GM12878 (cell line): ENCODE measurements around the gene PKN3. TPM values are rescaled to one million over a fixed set of nuclear protein-coding genes. Genes with fewer than 3 reads are reported as not detected.

ENCODE experiments used
- ATAC-seq: fragments of 200-7000 bp; cut with Tn5 transposase; 3 replicates; pipeline ENCODE4 v1.9.1; 2020; ENCODE audit warnings: mild to moderate bottlenecking, moderate library complexity
- BruUV-seq: library from RNA; stranded (reverse); fragments of 400-500 nt; replicated peaks from 2 replicates; lab custom pipeline; 2021; lab: Mats Ljungman, UMichigan
- CTCF ChIA-PET: fragments of 300-600 bp; sonication (Branson Sonifier 250); formaldehyde crosslinking; extraction: SDS; loops from one replicate; lab custom pipeline; 2021; ENCODE audit warnings: inconsistent platforms; lab: Yijun Ruan, JAX
- POLR2A ChIA-PET: fragments of 350-600 bp; formaldehyde crosslinking; extraction: SDS; loops from one replicate; lab custom pipeline; 2021; ENCODE audit warnings: inconsistent platforms; lab: Charles Lee
- RAD21 ChIA-PET: fragments of 300-600 bp; sonication (Branson Sonifier 250); formaldehyde crosslinking; loops from one replicate; lab custom pipeline; 2023; ENCODE audit warnings: antibody characterized with exemption; ENCODE audit not compliant: unreplicated experiment; lab: Charles Lee
- SMC1A ChIA-PET: fragments of 300-600 bp; sonication (Branson Sonifier 250); formaldehyde crosslinking; loops from one replicate; lab custom pipeline; 2023; ENCODE audit not compliant: unreplicated experiment, uncharacterized antibody; lab: Charles Lee
- DNase-seq: peaks from one replicate; pipeline ENCODE4 v3.0.0-alpha.2; 2011; ENCODE audit warnings: low read depth, low spot score
- FAIRE-seq: peaks from 3 replicates; lab custom pipeline; 2011; peaks lifted over from hg19 to GRCh38; lab: Jason Lieb, UNC
- H2AFZ ChIP-seq: 2 replicates; pipeline ENCODE4 v1.6.0; 2011; ENCODE audit warnings: low read depth, low read length, control low read depth; ENCODE audit not compliant: control insufficient read depth
- H3K27ac ChIP-seq: 2 replicates; pipeline ENCODE4 v1.5.1; 2011; ENCODE audit warnings: control low read depth; ENCODE audit not compliant: control insufficient read depth, insufficient read depth
- H3K27me3 ChIP-seq, 2 experiments: replicated peaks in 1 of 2; 2 replicates each; pipeline versions ENCODE4 v1.6.0 to v1.6.1; 2011; ENCODE audit warnings: low read length in 1 of 2; ENCODE audit not compliant: control insufficient read depth in 2 of 2, insufficient read depth in 2 of 2
- H3K36me3 ChIP-seq, 2 experiments: 2 replicates each; pipeline ENCODE4 v1.5.1; 2011; ENCODE audit warnings: low read length in 1 of 2; ENCODE audit not compliant: control insufficient read depth in 2 of 2, insufficient read depth in 2 of 2
- H3K4me1 ChIP-seq: 2 replicates; pipeline ENCODE4 v1.6.1; 2011; ENCODE audit warnings: mild to moderate bottlenecking, low read length, moderate library complexity, mixed read lengths; ENCODE audit not compliant: control insufficient read depth, insufficient read depth
- H3K4me2 ChIP-seq: 2 replicates; pipeline ENCODE4 v1.6.0; 2011; ENCODE audit warnings: control low read depth; ENCODE audit not compliant: control insufficient read depth, insufficient read depth
- H3K4me3 ChIP-seq: fragments of 200-600 bp; sonication (generic); 2 replicates; pipeline ENCODE4 v1.5.1; 2016
- H3K79me2 ChIP-seq: 2 replicates; pipeline ENCODE4 v1.6.0; 2011; ENCODE audit warnings: low read length; ENCODE audit not compliant: control insufficient read depth, insufficient read depth
- H3K9ac ChIP-seq: 2 replicates; pipeline ENCODE4 v1.8.0; 2011; ENCODE audit warnings: low read length, control low read depth, mixed read lengths; ENCODE audit not compliant: control insufficient read depth, insufficient read depth
- H3K9me3 ChIP-seq: replicated peaks from 3 replicates; pipeline ENCODE4 v1.5.1; 2011; ENCODE audit warnings: mild to moderate bottlenecking, low read length; ENCODE audit not compliant: control insufficient read depth, insufficient read depth
- H4K20me1 ChIP-seq: 2 replicates; pipeline ENCODE4 v1.6.0; 2011; ENCODE audit not compliant: control insufficient read depth, insufficient read depth
- BHLHE40 ChIP-seq, 2 experiments: fragments of 450-650 bp in 1 of 2; IDR thresholded peaks; 2 replicates each; pipeline ENCODE4 v1.6.1; 2011 to 2017; ENCODE audit warnings: low read depth in 2 of 2, borderline replicate concordance in 1 of 2, improper control_type of control experiment in 1 of 2, low read length in 1 of 2, mild to moderate bottlenecking in 1 of 2
- ETV6 ChIP-seq, 2 experiments: fragments of 450-650 bp in 1 of 2; IDR thresholded peaks in 1 of 2; conservative IDR thresholded peaks in 1 of 2; 2 replicates each; pipeline ENCODE4 v1.6.1; 2014; ENCODE audit warnings: antibody characterized with exemption in 1 of 2, borderline replicate concordance in 1 of 2, low read depth in 1 of 2, mild to moderate bottlenecking in 1 of 2, moderate library complexity in 1 of 2
- MEF2A ChIP-seq: IDR thresholded peaks from 2 replicates; pipeline ENCODE4 v1.6.1; 2011; ENCODE audit warnings: low read depth, mild to moderate bottlenecking, low read length, moderate library complexity; ENCODE audit not compliant: insufficient read depth
- NFYB ChIP-seq: IDR thresholded peaks from 2 replicates; pipeline ENCODE4 v1.6.1; 2011; ENCODE audit warnings: low read depth, mild to moderate bottlenecking, low read length, improper control_type of control experiment, moderate library complexity; ENCODE audit not compliant: insufficient read depth
- NR2F1 ChIP-seq: fragments of 450-650 bp; conservative IDR thresholded peaks from 2 replicates; pipeline ENCODE4 v1.6.1; 2017; ENCODE audit warnings: mild to moderate bottlenecking
- POLR2A ChIP-seq: IDR thresholded peaks from 2 replicates; pipeline ENCODE4 v1.6.1; 2011; ENCODE audit warnings: low read depth, mild to moderate bottlenecking, low read length
- RAD21 ChIP-seq: IDR thresholded peaks from 2 replicates; pipeline ENCODE4 v1.6.1; 2011; ENCODE audit warnings: mild to moderate bottlenecking, low read depth, low read length, moderate library complexity; ENCODE audit not compliant: insufficient read depth
- SP1 ChIP-seq: IDR thresholded peaks from one replicate; pipeline ENCODE4 v1.6.1; 2011; ENCODE audit warnings: low read depth, low read length
- ZNF217 ChIP-seq: fragments of 450-650 bp; IDR thresholded peaks from 2 replicates; pipeline ENCODE4 v1.6.1; 2017; ENCODE audit warnings: antibody characterized with exemption, mild to moderate bottlenecking
- WGBS: methylation state at CpG from one replicate; pipeline ENCODE4 v1.1.6; 2016; ENCODE audit warnings: low lambda C conversion rate; ENCODE audit not compliant: insufficient replicate concordance, insufficient coverage; ENCODE audit errors: missing lambda C conversion rate; 5-methylcytosine and 5-hydroxymethylcytosine counted together
- in situ Hi-C: fragments of 300-500 bp; cut with MboI; formaldehyde crosslinking; loops from 9 replicates; pipeline ENCODE4 v1.14.3; 2018; ENCODE audit warnings: mixed read lengths
- intact Hi-C: fragments of 100-400 bp; cut with micrococcal nuclease; formaldehyde crosslinking; loops from one replicate; pipeline ENCODE4 v1.14.2; 2022; ENCODE audit not compliant: unreplicated experiment
- polyA plus RNA-seq, 11 experiments: library from polyadenylated mRNA; depleted of rRNA in 4 of 11; unstranded in 6 of 11; stranded (reverse) in 5 of 11; fragments of >200 nt; fragmentation: Nextera tagmentation in 4 of 11; fragmentation: Illumina TruSeq in 1 of 11; extraction: Ambion mirVana in 4 of 11; extraction: Trizol in 1 of 11; gene quantifications; 1 replicate in 1 of 11; 2 replicates in 10 of 11; pipeline versions ENCODE4 v1.2.1 to v1.2.3, GENCODE V29; 2011 to 2016; ENCODE audit warnings: inconsistent platforms in 2 of 11, missing spikeins in 2 of 11, low read depth in 1 of 11
- total RNA-seq, 4 experiments: library from RNA; depleted of rRNA in 3 of 4; stranded (reverse); fragments of >200 nt in 3 of 4; fragmentation: Illumina TruSeq in 1 of 4; extraction: Trizol in 1 of 4; gene quantifications; 2 replicates each; pipeline versions ENCODE4 v1.2.1 to v1.2.3, GENCODE V29; 2013 to 2021
- TF ChIP-seq, protein P1 (sequence below): fragments of 450-650 bp; IDR thresholded peaks from 2 replicates; pipeline ENCODE4 v1.6.1; 2017; ENCODE audit warnings: mild to moderate bottlenecking
- TF ChIP-seq, protein P2 (sequence below): IDR thresholded peaks from 2 replicates; pipeline ENCODE4 v1.6.1; 2011; ENCODE audit warnings: borderline replicate concordance, low read depth, mild to moderate bottlenecking, moderate library complexity, mixed read lengths, low read length; ENCODE audit not compliant: insufficient read depth; ENCODE audit errors: extremely low read length
- TF ChIP-seq, protein P3 (sequence below): IDR thresholded peaks from 2 replicates; pipeline ENCODE4 v1.6.1; 2011; ENCODE audit warnings: low read depth, low read length, improper control_type of control experiment, borderline replicate concordance
- TF ChIP-seq, protein P4 (sequence below): IDR thresholded peaks from 2 replicates; pipeline ENCODE4 v1.6.1; 2011; ENCODE audit warnings: borderline replicate concordance, low read depth, mild to moderate bottlenecking, moderate library complexity, low read length; ENCODE audit not compliant: insufficient read depth, poor library complexity, severe bottlenecking

PKN3 gene
- total and polyA plus RNA-seq, 10 of the 15 experiments (the other 5 are each of a cell fraction or from before 2014, with no cell fraction given): 0.35 to 11.0 (median 3.3) TPM

DNA sequence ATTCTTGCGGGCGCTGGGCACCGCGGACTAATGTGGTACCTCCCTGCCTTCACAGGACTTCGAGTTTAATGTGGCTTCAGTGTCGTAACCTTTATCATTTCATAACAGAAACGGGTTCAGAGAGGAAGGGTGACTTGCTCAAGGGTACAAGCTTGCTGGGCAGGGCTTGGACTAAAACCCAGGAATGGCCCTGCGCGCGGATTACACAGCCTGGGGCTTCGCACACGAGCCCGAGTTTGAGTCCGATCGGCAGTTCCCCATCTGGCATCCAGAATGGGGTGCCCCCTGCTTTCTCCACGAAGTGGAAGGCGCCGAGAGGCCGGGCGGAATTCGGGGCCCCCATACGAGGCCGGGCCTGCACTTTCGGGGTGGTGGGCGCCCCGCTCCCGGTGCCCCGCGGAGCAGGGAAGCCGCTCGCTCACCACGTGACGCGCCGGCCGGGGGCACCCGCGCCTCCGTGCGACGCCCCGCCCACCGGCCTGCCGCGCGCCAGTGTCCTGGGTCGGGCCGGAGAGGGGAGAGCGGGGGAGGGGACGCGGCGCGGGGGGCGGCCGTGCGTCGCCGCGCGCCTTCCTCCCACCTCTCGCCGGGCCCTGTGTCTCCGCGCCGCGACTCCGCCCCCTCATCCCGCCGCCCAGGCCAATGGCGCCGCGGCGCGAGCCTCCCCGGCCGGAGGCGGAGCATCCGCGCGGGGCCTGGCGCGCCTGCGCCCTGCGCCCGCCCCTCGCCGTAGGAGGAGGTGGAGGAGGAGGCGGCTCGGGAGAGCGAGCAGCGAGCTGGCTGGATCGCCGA is 13.6 kb upstream of the PKN3 start, which contains the start of gene SET:
Gene SET, plus strand, starts transcription at position 722 of the 792 bp plus-strand sequence. CDS start 361 bp downstream, outside the sequence.
- ChIA-PET SMC1A (interaction anchor here (0.7 to 1.0 kb wide), 2 partner anchors 43 to 45 kb away, joined by 3 to 4 read pairs; no protein-coding TSS in a partner anchor), POLR2A (interaction anchor here (0.6 to 2.1 kb wide), 6 partner anchors 7 to 271 kb away, joined by 3 to 7 read pairs (median 4); partner anchors contain the start of genes DYNC2I2 and ZDHHC12), CTCF (interaction anchor here (0.5 kb wide), 1 partner anchor 30 kb away, joined by 3 read pairs; no protein-coding TSS in a partner anchor), RAD21 (interaction anchor here (1.0 kb wide), 1 partner anchor 45 kb away, joined by 3 read pairs; no protein-coding TSS in a partner anchor)
- in situ Hi-C loops (no loop called here), intact Hi-C loops (loop anchor here (10.0 kb wide), 1 partner anchor 134 kb away; the partner anchor contains the start of gene SPTAN1)
- Histone ChIP-seq H3K9ac (peak within 1 kb of the TSS; percentile 81), H3K9me3 (no peaks in the 10 kb centered on the region), H3K4me3 (peak within 1 kb of the TSS; percentile 100), H3K4me1 (peaks cover 13% of the 10 kb centered on the region; the same call in 1 of the 2 replicates), H3K27me3 (no peaks in the 10 kb centered on the region), H3K27ac (peak within 1 kb of the TSS; percentile 81), H2AFZ (peak within 1 kb of the TSS; percentile 70), H3K79me2 (peaks cover 91% of the 10 kb centered on the region), H4K20me1 (peaks cover 3% of the 10 kb centered on the region; the same call in 1 of the 2 replicates), H3K4me2 (peak within 1 kb of the TSS; percentile 93), H3K36me3 (peaks cover 2 to 12% of the 10 kb centered on the region in 2 experiments)
- WGBS: 9% methylated on average over 52 of the region's 93 CpGs
- DNase-seq: peak; percentile 73
- peak; percentile 56 for FAIRE-seq
- no TSS peak for BruUV-seq
- ATAC-seq: peak; percentile 76
- TF ChIP-seq POLR2A (peak; percentile 90), RAD21 (no peak), NFYB (peak; percentile 83; the same call in 1 of the 2 replicates), SP1 (peak; percentile 47), ZNF217 (peak; percentile 54; the same call in 1 of the 2 replicates), BHLHE40 (IDR thresholded peaks at IDR 0.05; ENCODE audit: borderline replicate concordance in 1 of 2, low read depth in 2 of 2, low read length in 1 of 2) (peak; percentile 62 to 89; a peak in 3 of 4 replicates), MEF2A (no peak), NR2F1 (peak; percentile 53), ETV6 (conservative IDR thresholded peaks at IDR 0.05 in 1 of 2, IDR thresholded peaks at IDR 0.05 in 1 of 2; ENCODE audit: borderline replicate concordance in 1 of 2, low read depth in 1 of 2) (no peak)
- TF ChIP-seq, protein P1, sequence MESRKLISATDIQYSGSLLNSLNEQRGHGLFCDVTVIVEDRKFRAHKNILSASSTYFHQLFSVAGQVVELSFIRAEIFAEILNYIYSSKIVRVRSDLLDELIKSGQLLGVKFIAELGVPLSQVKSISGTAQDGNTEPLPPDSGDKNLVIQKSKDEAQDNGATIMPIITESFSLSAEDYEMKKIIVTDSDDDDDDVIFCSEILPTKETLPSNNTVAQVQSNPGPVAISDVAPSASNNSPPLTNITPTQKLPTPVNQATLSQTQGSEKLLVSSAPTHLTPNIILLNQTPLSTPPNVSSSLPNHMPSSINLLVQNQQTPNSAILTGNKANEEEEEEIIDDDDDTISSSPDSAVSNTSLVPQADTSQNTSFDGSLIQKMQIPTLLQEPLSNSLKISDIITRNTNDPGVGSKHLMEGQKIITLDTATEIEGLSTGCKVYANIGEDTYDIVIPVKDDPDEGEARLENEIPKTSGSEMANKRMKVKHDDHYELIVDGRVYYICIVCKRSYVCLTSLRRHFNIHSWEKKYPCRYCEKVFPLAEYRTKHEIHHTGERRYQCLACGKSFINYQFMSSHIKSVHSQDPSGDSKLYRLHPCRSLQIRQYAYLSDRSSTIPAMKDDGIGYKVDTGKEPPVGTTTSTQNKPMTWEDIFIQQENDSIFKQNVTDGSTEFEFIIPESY: peak; percentile 94; the same call in 1 of the 2 replicates
- TF ChIP-seq, protein P2, sequence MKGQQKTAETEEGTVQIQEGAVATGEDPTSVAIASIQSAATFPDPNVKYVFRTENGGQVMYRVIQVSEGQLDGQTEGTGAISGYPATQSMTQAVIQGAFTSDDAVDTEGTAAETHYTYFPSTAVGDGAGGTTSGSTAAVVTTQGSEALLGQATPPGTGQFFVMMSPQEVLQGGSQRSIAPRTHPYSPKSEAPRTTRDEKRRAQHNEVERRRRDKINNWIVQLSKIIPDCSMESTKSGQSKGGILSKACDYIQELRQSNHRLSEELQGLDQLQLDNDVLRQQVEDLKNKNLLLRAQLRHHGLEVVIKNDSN: peak; percentile 92
- TF ChIP-seq, protein P3, sequence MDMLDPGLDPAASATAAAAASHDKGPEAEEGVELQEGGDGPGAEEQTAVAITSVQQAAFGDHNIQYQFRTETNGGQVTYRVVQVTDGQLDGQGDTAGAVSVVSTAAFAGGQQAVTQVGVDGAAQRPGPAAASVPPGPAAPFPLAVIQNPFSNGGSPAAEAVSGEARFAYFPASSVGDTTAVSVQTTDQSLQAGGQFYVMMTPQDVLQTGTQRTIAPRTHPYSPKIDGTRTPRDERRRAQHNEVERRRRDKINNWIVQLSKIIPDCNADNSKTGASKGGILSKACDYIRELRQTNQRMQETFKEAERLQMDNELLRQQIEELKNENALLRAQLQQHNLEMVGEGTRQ: no peak; the same call in 1 of the 2 replicates
- TF ChIP-seq, protein P4, sequence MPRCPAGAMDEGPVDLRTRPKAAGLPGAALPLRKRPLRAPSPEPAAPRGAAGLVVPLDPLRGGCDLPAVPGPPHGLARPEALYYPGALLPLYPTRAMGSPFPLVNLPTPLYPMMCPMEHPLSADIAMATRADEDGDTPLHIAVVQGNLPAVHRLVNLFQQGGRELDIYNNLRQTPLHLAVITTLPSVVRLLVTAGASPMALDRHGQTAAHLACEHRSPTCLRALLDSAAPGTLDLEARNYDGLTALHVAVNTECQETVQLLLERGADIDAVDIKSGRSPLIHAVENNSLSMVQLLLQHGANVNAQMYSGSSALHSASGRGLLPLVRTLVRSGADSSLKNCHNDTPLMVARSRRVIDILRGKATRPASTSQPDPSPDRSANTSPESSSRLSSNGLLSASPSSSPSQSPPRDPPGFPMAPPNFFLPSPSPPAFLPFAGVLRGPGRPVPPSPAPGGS: no peak
